Upper lobe of left lung (tissue), 4 donors: ENCODE data around the gene RPE65.
"Not testable (repeated sequence)": the region's sequence is repeated elsewhere in the genome, so short reads cannot be mapped to it uniquely, and the experiment has no call there.

Source experiments
- CTCF ChIP-seq, 6 experiments: fragments of 450-650 bp in 4 of 6; fragments of 200-600 bp in 2 of 6; sonication (generic) in 2 of 6; IDR thresholded peaks; one replicate each; pipeline ENCODE4 v1.5.1; 2016 to 2019; ENCODE audit warnings: antibody characterized with exemption in 6 of 6
- POLR2A ChIP-seq, 4 donors: fragments of 450-650 bp; IDR thresholded peaks; one replicate each; pipeline ENCODE4 v1.5.1; 2016 to 2017; ENCODE audit warnings: antibody characterized with exemption in 4 of 4, mild to moderate bottlenecking in 2 of 4

GRCh38 chr1:68392474-68392873 lies 57.3 kb downstream of the RPE65 start:
- not testable (repeated sequence) for TF ChIP-seq CTCF, POLR2A (IDR thresholded peaks at IDR 0.05)
